ENCODE measurements around the gene PPP2R5B. TPM values are rescaled to one million over a fixed set of nuclear protein-coding genes. Genes with fewer than 3 reads are reported as not detected.

Gene PPP2R5B
- total RNA-seq, 1 experiment from 2014 or later, result 8.7 TPM

GRCh38 chr11:64923944-64924909 lies at the start of gene PPP2R5B (continued):
- TF ChIP-seq, protein P1, sequence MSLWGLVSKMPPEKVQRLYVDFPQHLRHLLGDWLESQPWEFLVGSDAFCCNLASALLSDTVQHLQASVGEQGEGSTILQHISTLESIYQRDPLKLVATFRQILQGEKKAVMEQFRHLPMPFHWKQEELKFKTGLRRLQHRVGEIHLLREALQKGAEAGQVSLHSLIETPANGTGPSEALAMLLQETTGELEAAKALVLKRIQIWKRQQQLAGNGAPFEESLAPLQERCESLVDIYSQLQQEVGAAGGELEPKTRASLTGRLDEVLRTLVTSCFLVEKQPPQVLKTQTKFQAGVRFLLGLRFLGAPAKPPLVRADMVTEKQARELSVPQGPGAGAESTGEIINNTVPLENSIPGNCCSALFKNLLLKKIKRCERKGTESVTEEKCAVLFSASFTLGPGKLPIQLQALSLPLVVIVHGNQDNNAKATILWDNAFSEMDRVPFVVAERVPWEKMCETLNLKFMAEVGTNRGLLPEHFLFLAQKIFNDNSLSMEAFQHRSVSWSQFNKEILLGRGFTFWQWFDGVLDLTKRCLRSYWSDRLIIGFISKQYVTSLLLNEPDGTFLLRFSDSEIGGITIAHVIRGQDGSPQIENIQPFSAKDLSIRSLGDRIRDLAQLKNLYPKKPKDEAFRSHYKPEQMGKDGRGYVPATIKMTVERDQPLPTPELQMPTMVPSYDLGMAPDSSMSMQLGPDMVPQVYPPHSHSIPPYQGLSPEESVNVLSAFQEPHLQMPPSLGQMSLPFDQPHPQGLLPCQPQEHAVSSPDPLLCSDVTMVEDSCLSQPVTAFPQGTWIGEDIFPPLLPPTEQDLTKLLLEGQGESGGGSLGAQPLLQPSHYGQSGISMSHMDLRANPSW (CRISPR knock-in tag; conservative IDR thresholded peaks at IDR 0.05; ENCODE audit: low read depth), result no peak
- TF ChIP-seq ZNF138 (CRISPR knock-in tag; conservative IDR thresholded peaks at IDR 0.05) (no peak), USF2 (CRISPR knock-in tag; IDR thresholded peaks at IDR 0.05) (no peak), MLX (CRISPR knock-in tag; IDR thresholded peaks at IDR 0.05) (no peak), ZNF281 (CRISPR knock-in tag; IDR thresholded peaks at IDR 0.05) (peak; percentile 60; the same call in 1 of the 2 replicates), ELF4 (CRISPR knock-in tag; IDR thresholded peaks at IDR 0.05; ENCODE audit: low read depth) (no peak), SMAD3 (CRISPR knock-in tag; IDR thresholded peaks at IDR 0.05; ENCODE audit: borderline replicate concordance) (no peak), ZNF416 (CRISPR knock-in tag; IDR thresholded peaks at IDR 0.05) (no peak), HMGA2 (CRISPR knock-in tag; IDR thresholded peaks at IDR 0.05) (0 out of 2 replicates have a peak, but pooled peaks have one; percentile 5), PRRX2 (CRISPR knock-in tag; IDR thresholded peaks at IDR 0.05) (no peak), CREM (CRISPR knock-in tag; IDR thresholded peaks at IDR 0.05) (no peak), GRHL2 (CRISPR knock-in tag; IDR thresholded peaks at IDR 0.05; ENCODE audit: insufficient replicate concordance, severe bottlenecking) (no peak), GABPB1 (CRISPR knock-in tag; IDR thresholded peaks at IDR 0.05) (peak; percentile 77; the same call in 1 of the 2 replicates)
- TF ChIP-seq, protein P2, sequence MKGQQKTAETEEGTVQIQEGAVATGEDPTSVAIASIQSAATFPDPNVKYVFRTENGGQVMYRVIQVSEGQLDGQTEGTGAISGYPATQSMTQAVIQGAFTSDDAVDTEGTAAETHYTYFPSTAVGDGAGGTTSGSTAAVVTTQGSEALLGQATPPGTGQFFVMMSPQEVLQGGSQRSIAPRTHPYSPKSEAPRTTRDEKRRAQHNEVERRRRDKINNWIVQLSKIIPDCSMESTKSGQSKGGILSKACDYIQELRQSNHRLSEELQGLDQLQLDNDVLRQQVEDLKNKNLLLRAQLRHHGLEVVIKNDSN (CRISPR knock-in tag; IDR thresholded peaks at IDR 0.05), result no peak
- TF ChIP-seq, protein P3, sequence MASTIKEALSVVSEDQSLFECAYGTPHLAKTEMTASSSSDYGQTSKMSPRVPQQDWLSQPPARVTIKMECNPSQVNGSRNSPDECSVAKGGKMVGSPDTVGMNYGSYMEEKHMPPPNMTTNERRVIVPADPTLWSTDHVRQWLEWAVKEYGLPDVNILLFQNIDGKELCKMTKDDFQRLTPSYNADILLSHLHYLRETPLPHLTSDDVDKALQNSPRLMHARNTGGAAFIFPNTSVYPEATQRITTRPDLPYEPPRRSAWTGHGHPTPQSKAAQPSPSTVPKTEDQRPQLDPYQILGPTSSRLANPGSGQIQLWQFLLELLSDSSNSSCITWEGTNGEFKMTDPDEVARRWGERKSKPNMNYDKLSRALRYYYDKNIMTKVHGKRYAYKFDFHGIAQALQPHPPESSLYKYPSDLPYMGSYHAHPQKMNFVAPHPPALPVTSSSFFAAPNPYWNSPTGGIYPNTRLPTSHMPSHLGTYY (CRISPR knock-in tag; IDR thresholded peaks at IDR 0.05), result no peak
- TF ChIP-seq, protein P4, sequence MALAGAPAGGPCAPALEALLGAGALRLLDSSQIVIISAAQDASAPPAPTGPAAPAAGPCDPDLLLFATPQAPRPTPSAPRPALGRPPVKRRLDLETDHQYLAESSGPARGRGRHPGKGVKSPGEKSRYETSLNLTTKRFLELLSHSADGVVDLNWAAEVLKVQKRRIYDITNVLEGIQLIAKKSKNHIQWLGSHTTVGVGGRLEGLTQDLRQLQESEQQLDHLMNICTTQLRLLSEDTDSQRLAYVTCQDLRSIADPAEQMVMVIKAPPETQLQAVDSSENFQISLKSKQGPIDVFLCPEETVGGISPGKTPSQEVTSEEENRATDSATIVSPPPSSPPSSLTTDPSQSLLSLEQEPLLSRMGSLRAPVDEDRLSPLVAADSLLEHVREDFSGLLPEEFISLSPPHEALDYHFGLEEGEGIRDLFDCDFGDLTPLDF (CRISPR knock-in tag; IDR thresholded peaks at IDR 0.05), result no peak
- TF ChIP-seq, protein P5, sequence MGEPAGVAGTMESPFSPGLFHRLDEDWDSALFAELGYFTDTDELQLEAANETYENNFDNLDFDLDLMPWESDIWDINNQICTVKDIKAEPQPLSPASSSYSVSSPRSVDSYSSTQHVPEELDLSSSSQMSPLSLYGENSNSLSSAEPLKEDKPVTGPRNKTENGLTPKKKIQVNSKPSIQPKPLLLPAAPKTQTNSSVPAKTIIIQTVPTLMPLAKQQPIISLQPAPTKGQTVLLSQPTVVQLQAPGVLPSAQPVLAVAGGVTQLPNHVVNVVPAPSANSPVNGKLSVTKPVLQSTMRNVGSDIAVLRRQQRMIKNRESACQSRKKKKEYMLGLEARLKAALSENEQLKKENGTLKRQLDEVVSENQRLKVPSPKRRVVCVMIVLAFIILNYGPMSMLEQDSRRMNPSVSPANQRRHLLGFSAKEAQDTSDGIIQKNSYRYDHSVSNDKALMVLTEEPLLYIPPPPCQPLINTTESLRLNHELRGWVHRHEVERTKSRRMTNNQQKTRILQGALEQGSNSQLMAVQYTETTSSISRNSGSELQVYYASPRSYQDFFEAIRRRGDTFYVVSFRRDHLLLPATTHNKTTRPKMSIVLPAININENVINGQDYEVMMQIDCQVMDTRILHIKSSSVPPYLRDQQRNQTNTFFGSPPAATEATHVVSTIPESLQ (CRISPR knock-in tag; IDR thresholded peaks at IDR 0.05), result no peak
- TF ChIP-seq, protein P6, sequence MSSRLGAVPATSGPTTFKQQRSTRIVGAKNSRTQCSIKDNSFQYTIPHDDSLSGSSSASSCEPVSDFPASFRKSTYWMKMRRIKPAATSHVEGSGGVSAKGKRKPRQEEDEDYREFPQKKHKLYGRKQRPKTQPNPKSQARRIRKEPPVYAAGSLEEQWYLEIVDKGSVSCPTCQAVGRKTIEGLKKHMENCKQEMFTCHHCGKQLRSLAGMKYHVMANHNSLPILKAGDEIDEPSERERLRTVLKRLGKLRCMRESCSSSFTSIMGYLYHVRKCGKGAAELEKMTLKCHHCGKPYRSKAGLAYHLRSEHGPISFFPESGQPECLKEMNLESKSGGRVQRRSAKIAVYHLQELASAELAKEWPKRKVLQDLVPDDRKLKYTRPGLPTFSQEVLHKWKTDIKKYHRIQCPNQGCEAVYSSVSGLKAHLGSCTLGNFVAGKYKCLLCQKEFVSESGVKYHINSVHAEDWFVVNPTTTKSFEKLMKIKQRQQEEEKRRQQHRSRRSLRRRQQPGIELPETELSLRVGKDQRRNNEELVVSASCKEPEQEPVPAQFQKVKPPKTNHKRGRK (CRISPR knock-in tag; IDR thresholded peaks at IDR 0.05; ENCODE audit: borderline replicate concordance), result no peak
